ENCODE measurements around the gene EIF5A. TPM values are rescaled to one million over a fixed set of nuclear protein-coding genes. Genes with fewer than 3 reads are reported as not detected.
A peak's percentile ranks its signal among the peaks of the same experiment; 100 is the strongest.

EIF5A gene
- total and polyA plus RNA-seq, 2 of the 8 experiments (the other 6 are each of a cell fraction or from before 2014, with no cell fraction given): 717 to 1,172 TPM

DNA sequence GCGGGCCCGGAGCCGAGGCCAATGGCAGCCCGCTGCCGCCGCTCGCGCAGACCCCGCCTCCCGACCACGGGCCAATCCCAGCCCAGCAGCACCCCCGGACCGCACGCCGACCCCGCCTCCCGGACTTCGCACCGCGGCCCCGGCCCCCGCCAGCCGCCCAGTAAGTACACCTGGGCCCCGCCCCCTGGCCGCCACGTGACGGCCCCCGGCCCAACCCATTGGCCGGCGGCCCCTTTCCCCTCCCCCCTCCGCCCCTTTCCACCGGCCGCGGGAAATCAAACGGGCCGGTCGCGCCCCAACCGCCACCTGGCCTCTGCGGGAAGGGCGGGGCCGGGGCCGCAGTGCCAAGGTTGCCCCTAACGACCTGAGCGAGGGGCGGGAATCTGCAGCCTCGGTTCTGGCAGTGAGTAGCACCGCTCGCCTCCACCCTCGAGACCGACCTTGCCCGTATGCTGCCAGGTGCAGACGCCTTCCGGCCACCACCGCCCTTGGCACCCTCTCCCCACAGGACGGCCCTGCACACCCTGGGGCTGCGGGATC lies 12.7 kb upstream of the EIF5A start, which contains the start of gene YBX2 (continued):
- TF ChIP-seq EGR1 (IDR thresholded peaks at IDR 0.05; ENCODE audit: borderline replicate concordance, low read depth, low read length): no peak
- TF ChIP-seq KDM5A (IDR thresholded peaks at IDR 0.05; ENCODE audit: low read length): no peak
- TF ChIP-seq POLR2A (IDR thresholded peaks at IDR 0.05; ENCODE audit: control extremely low read depth in 1 of 2, low read depth in 2 of 2, low read length in 2 of 2): no peak
- TF ChIP-seq, protein P1, sequence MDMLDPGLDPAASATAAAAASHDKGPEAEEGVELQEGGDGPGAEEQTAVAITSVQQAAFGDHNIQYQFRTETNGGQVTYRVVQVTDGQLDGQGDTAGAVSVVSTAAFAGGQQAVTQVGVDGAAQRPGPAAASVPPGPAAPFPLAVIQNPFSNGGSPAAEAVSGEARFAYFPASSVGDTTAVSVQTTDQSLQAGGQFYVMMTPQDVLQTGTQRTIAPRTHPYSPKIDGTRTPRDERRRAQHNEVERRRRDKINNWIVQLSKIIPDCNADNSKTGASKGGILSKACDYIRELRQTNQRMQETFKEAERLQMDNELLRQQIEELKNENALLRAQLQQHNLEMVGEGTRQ (IDR thresholded peaks at IDR 0.05; ENCODE audit: low read length): peak; percentile 85
- peak; percentile 34 for TF ChIP-seq ASH2L (IDR thresholded peaks at IDR 0.05; ENCODE audit: low read length)
- no peak for TF ChIP-seq RFX5 (IDR thresholded peaks at IDR 0.05; ENCODE audit: borderline replicate concordance, low read depth, low read length)
- peak in 1 of 2 experiments; percentile 76; a peak in 1 of 4 replicates for TF ChIP-seq HDAC2 (IDR thresholded peaks at IDR 0.05; ENCODE audit: borderline replicate concordance in 1 of 2, low read depth in 2 of 2, low read length in 2 of 2)
- no peak for TF ChIP-seq FOSL1 (IDR thresholded peaks at IDR 0.05; ENCODE audit: insufficient read depth, low read depth, low read length)
- 0 out of 2 replicates have a peak, but pooled peaks have one; percentile 69 for TF ChIP-seq RBBP5 (IDR thresholded peaks at IDR 0.05; ENCODE audit: borderline replicate concordance, low read depth, low read length)
- TF ChIP-seq SIRT6 (IDR thresholded peaks at IDR 0.05; ENCODE audit: low read length): no peak
- TF ChIP-seq BRCA1 (IDR thresholded peaks at IDR 0.05; ENCODE audit: low read depth, low read length): no peak
- no peak for TF ChIP-seq RAD21 (IDR thresholded peaks at IDR 0.05 in 1 of 2, conservative IDR thresholded peaks at IDR 0.05 in 1 of 2; ENCODE audit: low read depth in 2 of 2, low read length in 2 of 2)
- TF ChIP-seq EZH2 (IDR thresholded peaks at IDR 0.05; ENCODE audit: low read depth, low read length, severe bottlenecking): no peak
- TF ChIP-seq CHD2 (IDR thresholded peaks at IDR 0.05; ENCODE audit: low read length): no peak
- no peak for TF ChIP-seq POU5F1 (IDR thresholded peaks at IDR 0.05; ENCODE audit: low read depth, low read length)
- no peak; the same call in 1 of the 2 replicates for TF ChIP-seq TAF1 (IDR thresholded peaks at IDR 0.05; ENCODE audit: low read depth, low read length)
- peak; percentile 57 for TF ChIP-seq KDM4A (IDR thresholded peaks at IDR 0.05; ENCODE audit: low read depth, low read length, severe bottlenecking)
- TF ChIP-seq CREB1 (IDR thresholded peaks at IDR 0.05): 0 out of 2 replicates have a peak, but pooled peaks have one; percentile 21
- no peak for TF ChIP-seq SP2 (IDR thresholded peaks at IDR 0.05; ENCODE audit: low read length)
- TF ChIP-seq SAP30 (IDR thresholded peaks at IDR 0.05; ENCODE audit: insufficient read depth, insufficient replicate concordance, low read length): no peak
- no peak for TF ChIP-seq NRF1 (IDR thresholded peaks at IDR 0.05; ENCODE audit: low read depth, low read length)
- TF ChIP-seq, protein P2, sequence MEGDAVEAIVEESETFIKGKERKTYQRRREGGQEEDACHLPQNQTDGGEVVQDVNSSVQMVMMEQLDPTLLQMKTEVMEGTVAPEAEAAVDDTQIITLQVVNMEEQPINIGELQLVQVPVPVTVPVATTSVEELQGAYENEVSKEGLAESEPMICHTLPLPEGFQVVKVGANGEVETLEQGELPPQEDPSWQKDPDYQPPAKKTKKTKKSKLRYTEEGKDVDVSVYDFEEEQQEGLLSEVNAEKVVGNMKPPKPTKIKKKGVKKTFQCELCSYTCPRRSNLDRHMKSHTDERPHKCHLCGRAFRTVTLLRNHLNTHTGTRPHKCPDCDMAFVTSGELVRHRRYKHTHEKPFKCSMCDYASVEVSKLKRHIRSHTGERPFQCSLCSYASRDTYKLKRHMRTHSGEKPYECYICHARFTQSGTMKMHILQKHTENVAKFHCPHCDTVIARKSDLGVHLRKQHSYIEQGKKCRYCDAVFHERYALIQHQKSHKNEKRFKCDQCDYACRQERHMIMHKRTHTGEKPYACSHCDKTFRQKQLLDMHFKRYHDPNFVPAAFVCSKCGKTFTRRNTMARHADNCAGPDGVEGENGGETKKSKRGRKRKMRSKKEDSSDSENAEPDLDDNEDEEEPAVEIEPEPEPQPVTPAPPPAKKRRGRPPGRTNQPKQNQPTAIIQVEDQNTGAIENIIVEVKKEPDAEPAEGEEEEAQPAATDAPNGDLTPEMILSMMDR (IDR thresholded peaks at IDR 0.05; ENCODE audit: control extremely low read depth in 1 of 3, insufficient read depth in 1 of 3, low read depth in 1 of 3, low read length in 3 of 3): no peak; a peak in 1 of 4 replicates

Measured in H1 (cell line).